Measurements from ENCODE around the gene LAPTM5.

GRCh38 chr1:30758121-30758688 lies 631 bp upstream of the LAPTM5 start:
- TF ChIP-seq SRF (IDR thresholded peaks at IDR 0.05; ENCODE audit: low read depth, low read length) (no peak), SIRT6 (IDR thresholded peaks at IDR 0.05; ENCODE audit: low read length) (no peak), SP1 (IDR thresholded peaks at IDR 0.05; ENCODE audit: low read depth, low read length) (no peak), NANOG (IDR thresholded peaks at IDR 0.05; ENCODE audit: insufficient read depth, low read depth, low read length, poor library complexity, severe bottlenecking) (no peak), POLR2A (IDR thresholded peaks at IDR 0.05; ENCODE audit: control extremely low read depth in 1 of 2, low read depth in 2 of 2, low read length in 2 of 2) (no peak), CTCF (IDR thresholded peaks at IDR 0.05; ENCODE audit: control extremely low read depth in 1 of 3, insufficient read depth in 1 of 3, low read depth in 1 of 3, low read length in 3 of 3) (no peak), EP300 (IDR thresholded peaks at IDR 0.05; ENCODE audit: borderline replicate concordance in 1 of 2, low read depth in 2 of 2, low read length in 2 of 2) (no peak), NRF1 (IDR thresholded peaks at IDR 0.05; ENCODE audit: low read depth, low read length) (no peak), ATF2 (IDR thresholded peaks at IDR 0.05; ENCODE audit: low read length) (no peak), JUND (IDR thresholded peaks at IDR 0.05; ENCODE audit: low read length) (no peak), RBBP5 (IDR thresholded peaks at IDR 0.05; ENCODE audit: borderline replicate concordance, low read depth, low read length) (no peak), SP2 (IDR thresholded peaks at IDR 0.05; ENCODE audit: low read length) (no peak), JUN (IDR thresholded peaks at IDR 0.05; ENCODE audit: low read depth, low read length) (no peak), RFX5 (IDR thresholded peaks at IDR 0.05; ENCODE audit: borderline replicate concordance, low read depth, low read length) (no peak)
